ENCODE data around the gene SINHCAF. TPM values are rescaled to one million over a fixed set of nuclear protein-coding genes. Genes with fewer than 3 reads are reported as not detected.

Gene SINHCAF
- total RNA-seq, 2 donors from 2014 or later: 12.0 to 21.5 TPM

DNA sequence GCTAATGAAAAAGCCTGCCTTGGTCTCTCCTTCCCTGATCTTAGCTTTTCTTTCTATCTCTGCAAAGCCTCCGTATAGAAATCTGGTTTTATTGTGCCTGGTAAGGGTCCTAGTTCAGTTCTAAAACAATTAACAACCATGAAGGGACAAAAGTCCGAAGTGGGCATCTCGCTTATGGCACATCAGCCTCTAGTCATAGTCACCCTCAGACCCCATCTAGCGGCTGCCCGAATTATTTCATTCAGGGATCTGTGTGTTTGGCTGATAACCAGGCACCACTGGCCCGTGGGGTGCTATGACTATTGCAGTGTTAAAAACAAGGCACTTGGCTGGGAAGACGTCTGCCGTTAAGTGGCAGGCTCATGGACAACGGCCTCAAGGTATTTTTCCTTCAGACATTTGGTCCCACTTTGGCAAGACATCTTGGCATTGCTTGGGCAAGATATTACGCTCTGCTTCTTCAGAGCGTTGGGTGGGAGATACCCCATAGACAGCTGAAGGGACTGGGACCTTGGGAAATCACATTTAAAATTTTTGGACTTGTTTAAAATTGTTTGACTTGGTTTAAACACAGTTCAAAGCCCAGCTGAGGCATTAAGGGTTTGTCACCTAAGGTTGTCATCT, 87.1 kb downstream of the SINHCAF start:
- intact Hi-C loops (cut with DNase I): loop anchor here in 1 of 2 donors (10.0 kb wide), 1 partner anchor 394 kb away; no protein-coding TSS in a partner anchor
- peak; percentile 81 for DNase-seq (ENCODE audit: low spot score)

- DNase-seq (ENCODE audit: low spot score): peak; percentile 46
- intact Hi-C loops (cut with DNase I): loop anchor here in 1 of 2 donors (10.0 kb wide), 1 partner anchor 394 kb away; no protein-coding TSS in a partner anchor
Observed at GRCh38 chr12:31238333-31238732, 87.6 kb downstream of the SINHCAF start.

DNA sequence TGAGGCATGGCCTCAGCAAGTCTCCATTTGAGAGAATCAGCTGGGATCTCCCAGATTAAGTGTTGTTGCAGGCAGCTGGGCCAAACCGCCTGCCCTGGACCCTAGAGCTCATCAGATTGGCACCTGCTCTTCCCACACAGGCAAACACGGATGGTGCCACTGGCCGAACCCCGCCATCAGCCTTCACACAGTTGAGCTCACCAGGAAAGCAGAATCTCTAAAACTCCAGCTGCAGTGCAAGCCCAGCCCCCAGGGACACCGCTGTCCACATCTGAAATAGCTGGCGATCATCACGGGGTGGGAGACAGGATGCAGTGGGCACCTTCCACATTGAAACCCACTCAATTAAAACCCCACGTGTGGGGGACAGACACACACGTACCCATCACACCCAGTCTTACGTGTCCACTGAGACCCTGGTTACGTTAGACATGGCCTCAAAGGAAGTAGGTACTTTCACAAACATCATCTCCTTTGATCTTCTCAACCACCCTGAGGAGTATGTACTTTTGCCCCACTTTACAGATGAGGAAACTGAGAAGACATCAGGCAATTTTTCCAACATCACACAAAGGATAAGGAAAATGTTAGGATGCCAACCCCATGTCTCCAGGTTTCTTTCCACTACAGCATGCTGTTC, 88.8 kb downstream of the SINHCAF start:
- intact Hi-C loops (cut with DNase I): loop anchor here in 1 of 2 donors (10.0 kb wide), 1 partner anchor 392 kb away; no protein-coding TSS in a partner anchor
- DNase-seq (ENCODE audit: low spot score): no peak

DNA sequence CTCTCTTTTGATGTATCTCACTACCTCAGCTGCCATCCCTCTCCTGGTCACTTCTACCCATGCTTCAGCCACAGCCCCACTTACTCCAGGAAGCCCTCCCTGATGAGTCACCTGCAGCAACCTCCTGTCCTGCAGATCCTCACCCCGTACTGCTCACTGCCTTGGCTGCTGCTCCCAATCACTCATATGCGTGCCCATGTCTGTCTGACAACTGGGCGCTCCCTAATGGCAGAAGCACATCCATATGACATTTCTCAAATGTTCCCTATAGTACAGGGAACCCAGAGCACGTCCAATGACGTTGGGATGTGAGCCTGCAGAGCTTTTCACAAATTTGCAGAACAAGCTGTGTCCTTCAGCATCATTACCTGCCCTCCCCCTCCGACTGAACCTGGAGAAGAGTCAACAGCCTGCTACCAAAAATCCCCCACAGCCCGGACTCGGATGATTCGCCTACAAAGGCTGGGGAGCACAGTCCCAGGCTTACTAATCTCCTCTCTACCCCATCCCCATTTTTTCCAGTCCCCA, 90.0 kb downstream of the SINHCAF start:
- DNase-seq (ENCODE audit: low spot score): no peak
- intact Hi-C loops (cut with DNase I): loop anchor here in 1 of 2 donors (10.0 kb wide), 1 partner anchor 391 kb away; no protein-coding TSS in a partner anchor

DNA sequence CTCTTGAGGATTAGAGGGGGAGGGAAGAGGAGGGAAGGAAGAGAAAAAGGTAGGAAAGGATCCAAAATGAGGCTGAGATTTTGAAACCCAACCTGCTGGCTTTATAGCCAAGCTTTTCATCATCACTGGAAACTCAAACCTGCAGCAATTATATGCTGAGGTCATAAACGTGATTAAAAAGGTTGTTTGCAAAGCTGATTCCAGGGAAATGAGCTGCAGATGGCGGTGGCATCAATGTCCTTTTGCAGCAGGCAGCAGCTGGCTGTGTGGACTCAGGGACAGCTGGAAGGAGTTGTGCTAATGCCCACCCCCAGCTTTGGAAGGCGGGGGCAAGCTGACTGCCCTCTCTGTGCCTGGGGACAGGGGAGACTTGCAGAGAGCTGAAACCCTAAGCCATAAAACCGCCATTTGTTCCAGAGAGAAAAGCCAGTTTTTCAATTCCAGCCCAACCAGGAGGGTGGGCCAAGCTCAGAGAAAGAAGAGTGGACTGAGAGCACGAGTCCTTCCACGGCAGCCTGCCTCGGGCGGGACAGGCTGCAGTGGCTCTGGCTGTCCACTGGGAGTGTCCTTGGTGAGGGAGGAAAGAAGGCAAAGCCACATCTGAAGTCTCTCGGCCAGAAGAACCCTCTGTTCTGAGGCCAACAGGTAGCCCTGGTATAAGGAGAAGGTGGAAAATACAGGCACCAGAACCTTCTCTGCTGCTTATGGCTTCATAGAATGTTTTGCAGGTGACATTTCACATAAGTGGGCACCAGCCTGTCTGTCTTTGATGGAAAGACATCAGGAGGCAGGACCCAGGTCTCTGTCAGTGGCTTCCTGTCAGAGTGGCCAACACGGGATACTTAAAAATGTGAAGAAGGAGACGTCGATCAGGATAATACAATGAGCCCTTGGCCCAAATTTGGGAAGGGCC, 90.7 kb downstream of the SINHCAF start:
- intact Hi-C loops (cut with DNase I): loop anchor here in 1 of 2 donors (10.0 kb wide), 1 partner anchor 390 kb away; no protein-coding TSS in a partner anchor
- peak; percentile 76 for DNase-seq (ENCODE audit: low spot score)

DNA sequence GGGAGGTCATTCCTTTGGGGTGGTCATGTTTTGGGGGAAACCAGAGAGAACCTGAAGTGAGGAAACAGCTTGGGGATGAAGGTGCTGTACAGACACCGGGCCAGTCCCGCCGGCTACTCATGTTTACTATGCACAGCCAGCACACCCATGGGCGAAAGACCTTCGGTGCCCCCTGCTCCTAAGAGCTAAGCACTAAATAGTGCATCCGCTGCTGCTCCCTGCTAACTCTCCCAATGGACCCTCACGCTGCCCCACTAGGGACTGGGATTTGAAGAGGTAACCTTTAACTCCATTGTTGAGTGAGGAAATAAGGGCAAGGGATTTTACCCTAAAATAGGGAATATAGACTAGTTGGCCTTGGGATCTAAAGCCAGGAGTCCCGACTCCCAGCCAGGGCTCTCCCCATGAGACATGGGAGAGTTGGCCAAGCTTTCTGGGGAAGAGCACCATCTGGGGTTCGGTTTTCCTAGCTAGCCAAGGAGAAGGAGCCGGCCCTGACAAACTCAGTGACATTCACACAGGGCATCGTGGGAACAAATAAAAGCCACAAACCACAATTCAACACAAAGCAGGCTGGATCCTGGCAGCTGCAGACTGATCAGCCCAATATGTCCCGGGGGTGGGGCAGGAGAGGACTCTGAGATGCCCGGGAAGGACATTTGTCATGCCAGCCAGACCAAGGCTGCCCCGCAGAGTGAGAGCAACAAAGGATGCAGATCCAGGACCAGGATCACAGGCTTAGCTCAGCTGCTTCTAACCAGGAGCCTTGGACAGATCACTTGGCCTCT, 91.7 kb downstream of the SINHCAF start:
- intact Hi-C loops (cut with DNase I): loop anchor here in 1 of 2 donors (10.0 kb wide), 1 partner anchor 389 kb away; no protein-coding TSS in a partner anchor
- DNase-seq (ENCODE audit: low spot score): peak; percentile 51

DNA sequence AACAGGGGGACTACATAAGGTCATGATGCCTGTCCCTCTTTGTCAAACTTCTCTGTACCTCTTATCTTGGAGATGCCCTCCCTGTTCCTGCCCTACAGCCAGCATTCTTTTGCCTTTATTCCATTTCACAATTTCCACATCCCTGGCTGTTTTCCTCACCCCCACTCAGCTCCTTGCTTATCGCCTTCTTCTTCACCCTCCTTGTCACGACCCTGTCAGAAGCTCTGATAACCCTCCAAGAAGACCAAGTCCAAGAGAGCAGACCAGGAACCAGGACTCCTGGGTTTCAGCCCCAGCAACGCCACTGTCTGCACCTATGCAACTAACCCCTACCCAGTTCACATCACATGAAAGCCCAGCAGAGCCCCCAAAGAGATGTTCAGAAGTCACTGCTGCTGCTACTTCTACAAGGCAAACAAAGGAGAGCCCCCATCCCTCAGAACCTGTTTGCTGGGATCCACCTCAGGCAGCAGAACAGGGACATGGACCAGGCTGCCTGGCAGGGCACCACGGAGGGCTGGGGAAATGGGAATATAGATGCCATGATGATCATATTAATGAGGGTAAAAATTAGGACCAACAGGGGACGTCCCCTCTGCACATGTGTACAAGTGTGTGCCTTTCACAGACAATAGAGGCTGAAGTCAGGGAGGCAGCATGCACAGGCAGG, 92.8 kb downstream of the SINHCAF start:
- intact Hi-C loops (cut with DNase I): loop anchor here in 1 of 2 donors (10.0 kb wide), 1 partner anchor 388 kb away; no protein-coding TSS in a partner anchor

DNA sequence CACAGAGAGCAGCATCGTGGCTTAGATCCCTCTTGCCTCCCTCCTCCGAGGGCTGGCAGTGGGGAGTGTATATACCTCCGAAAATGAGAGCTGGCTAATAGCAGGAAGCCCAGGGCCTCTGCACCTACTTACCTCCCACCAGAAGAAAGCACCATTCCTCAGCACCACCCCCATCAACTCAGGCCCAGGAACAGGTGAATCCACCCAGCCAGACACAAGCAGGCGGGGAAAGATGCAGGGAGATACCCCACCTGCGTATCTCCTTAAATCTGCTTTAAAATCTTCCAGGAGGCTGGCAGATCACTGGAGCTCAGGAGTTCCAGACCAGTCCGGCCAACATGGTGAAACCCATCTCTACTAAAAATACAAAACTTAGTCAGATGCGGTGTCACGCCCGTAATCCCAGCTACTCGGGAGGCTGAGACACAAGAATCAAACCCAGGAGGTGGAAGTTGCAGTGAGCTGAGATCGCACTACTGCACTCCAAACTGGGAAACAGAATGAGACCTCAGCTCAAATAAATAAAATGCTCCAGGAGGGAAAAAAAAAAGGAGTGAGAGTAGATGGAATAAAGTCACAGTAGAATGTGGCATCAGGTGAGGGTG, 93.5 kb downstream of the SINHCAF start:
- DNase-seq (ENCODE audit: low spot score): no peak
- intact Hi-C loops (cut with DNase I): loop anchor here in 1 of 2 donors (10.0 kb wide), 1 partner anchor 388 kb away; no protein-coding TSS in a partner anchor

More for the DNA sequence above, 92.8 kb downstream of the SINHCAF start:
- no peak for DNase-seq (ENCODE audit: low spot score)

- DNase-seq (ENCODE audit: low spot score): peak; percentile 42
- intact Hi-C loops (cut with DNase I): loop anchor here in 1 of 2 donors (10.0 kb wide), 1 partner anchor 387 kb away; no protein-coding TSS in a partner anchor
Observed at GRCh38 chr12:31231611-31232360, 94.2 kb downstream of the SINHCAF start.
